Measurements from ENCODE around the gene ZSCAN16. TPM values are rescaled to one million over a fixed set of nuclear protein-coding genes. Genes with fewer than 3 reads are reported as not detected.

The ZSCAN16 gene
- polyA plus RNA-seq, 1 experiment, result 3.2 TPM

DNA sequence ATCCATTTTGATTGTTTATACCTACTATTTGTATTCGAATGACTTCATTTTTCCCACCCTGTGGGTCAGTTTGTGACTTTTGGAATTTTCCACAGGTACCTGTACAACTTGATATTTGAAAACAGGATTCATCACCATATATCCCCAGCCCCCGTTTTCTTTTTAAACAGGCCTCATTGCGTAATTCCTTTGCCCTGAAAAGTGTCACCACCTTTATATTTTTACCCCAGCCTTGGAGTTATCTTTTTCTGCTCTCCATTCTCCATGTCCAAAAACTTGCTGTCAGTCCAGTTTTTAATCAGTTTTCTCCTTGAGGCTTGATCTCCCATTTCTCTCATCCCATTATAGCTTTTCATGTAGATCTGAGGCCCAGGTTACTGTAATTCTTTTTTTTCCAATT is 33.9 kb downstream of the ZSCAN16 start:
- Histone ChIP-seq H3K4me3 (ENCODE audit: low read depth, low read length) (no peak overlapping the region), H3K27me3 (ENCODE audit: control insufficient read depth, insufficient read depth, low read length) (no peaks in the 10 kb centered on the region), H3K9me3 (ENCODE audit: control insufficient read depth, insufficient read depth, low read length) (peaks cover 6% of the 10 kb centered on the region), H3K27ac (ENCODE audit: low read depth, low read length) (no peak overlapping the region)
- ChIA-PET POLR2A (no interaction called here), CTCF (interaction anchor here (1.5 to 2.0 kb wide), 2 partner anchors 53 to 198 kb away, joined by 3 to 7 read pairs; no protein-coding TSS in a partner anchor)
- DNase-seq (ENCODE audit: low read depth, low spot score), result no peak
- TF ChIP-seq, protein P1, sequence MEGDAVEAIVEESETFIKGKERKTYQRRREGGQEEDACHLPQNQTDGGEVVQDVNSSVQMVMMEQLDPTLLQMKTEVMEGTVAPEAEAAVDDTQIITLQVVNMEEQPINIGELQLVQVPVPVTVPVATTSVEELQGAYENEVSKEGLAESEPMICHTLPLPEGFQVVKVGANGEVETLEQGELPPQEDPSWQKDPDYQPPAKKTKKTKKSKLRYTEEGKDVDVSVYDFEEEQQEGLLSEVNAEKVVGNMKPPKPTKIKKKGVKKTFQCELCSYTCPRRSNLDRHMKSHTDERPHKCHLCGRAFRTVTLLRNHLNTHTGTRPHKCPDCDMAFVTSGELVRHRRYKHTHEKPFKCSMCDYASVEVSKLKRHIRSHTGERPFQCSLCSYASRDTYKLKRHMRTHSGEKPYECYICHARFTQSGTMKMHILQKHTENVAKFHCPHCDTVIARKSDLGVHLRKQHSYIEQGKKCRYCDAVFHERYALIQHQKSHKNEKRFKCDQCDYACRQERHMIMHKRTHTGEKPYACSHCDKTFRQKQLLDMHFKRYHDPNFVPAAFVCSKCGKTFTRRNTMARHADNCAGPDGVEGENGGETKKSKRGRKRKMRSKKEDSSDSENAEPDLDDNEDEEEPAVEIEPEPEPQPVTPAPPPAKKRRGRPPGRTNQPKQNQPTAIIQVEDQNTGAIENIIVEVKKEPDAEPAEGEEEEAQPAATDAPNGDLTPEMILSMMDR (IDR thresholded peaks at IDR 0.05; ENCODE audit: low read depth, low read length), result no peak

DNA sequence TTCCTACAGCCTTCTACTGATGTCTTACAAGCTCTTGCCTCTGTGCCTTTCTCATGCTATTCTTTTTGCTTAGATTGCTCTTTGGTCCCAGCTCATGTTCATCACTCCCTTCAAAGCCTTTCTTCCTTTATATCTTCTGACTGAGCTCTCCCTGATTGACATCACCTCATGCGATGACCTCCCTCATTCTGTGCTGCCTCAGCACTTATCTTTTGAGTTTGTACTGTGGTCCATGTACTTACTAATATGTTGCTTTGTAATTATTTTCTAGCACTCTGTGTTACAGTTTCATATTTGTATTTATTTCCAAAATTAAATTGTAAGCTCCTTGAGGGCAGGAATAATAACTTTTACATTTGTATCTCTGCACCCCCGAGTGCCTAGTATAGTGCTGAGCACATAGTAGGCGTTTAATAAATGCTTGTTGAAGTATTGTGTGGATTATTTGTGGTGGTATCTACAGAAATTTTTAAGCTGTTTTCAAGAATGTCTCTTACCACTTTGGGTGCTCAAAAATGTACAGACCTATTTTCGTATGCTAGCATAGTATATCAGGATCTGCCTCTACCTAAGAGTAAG is 34.7 kb downstream of the ZSCAN16 start:
- H3K9me3 ChIP-seq (ENCODE audit: control insufficient read depth, insufficient read depth, low read length), result peaks cover 2% of the 10 kb centered on the region; the same call in 1 of the 2 replicates
- TF ChIP-seq, protein P1 (IDR thresholded peaks at IDR 0.05; ENCODE audit: low read depth, low read length), result no peak
- H3K27me3 ChIP-seq (ENCODE audit: control insufficient read depth, insufficient read depth, low read length), result no peaks in the 10 kb centered on the region
- ChIA-PET POLR2A (no interaction called here), CTCF (interaction anchor here (0.6 to 2.0 kb wide), 4 partner anchors 18 to 294 kb away, joined by 3 to 7 read pairs (median 3); partner anchors contain the start of gene ZKSCAN8)
- H3K27ac ChIP-seq (ENCODE audit: low read depth, low read length), result no peak overlapping the region
- DNase-seq (ENCODE audit: low read depth, low spot score), result no peak
- H3K4me3 ChIP-seq (ENCODE audit: low read depth, low read length), result no peak overlapping the region

- no peak for DNase-seq (ENCODE audit: low read depth, low spot score)
- Histone ChIP-seq H3K27me3 (ENCODE audit: control insufficient read depth, insufficient read depth, low read length) (no peaks in the 10 kb centered on the region), H3K27ac (ENCODE audit: low read depth, low read length) (no peak overlapping the region), H3K9me3 (ENCODE audit: control insufficient read depth, insufficient read depth, low read length) (peaks cover 2% of the 10 kb centered on the region; the same call in 1 of the 2 replicates), H3K4me3 (ENCODE audit: low read depth, low read length) (no peak overlapping the region)
- TF ChIP-seq, protein P1 (IDR thresholded peaks at IDR 0.05; ENCODE audit: low read depth, low read length), result no peak
- CTCF ChIA-PET, result interaction anchor here (2.0 kb wide), 1 partner anchor 196 kb away, joined by 7 read pairs; no protein-coding TSS in a partner anchor
- POLR2A ChIA-PET, result no interaction called here
Measured at GRCh38 chr6:28160233-28160632, 35.8 kb downstream of the ZSCAN16 start.

- peaks cover 2% of the 10 kb centered on the region; the same call in 1 of the 2 replicates for H3K9me3 ChIP-seq (ENCODE audit: control insufficient read depth, insufficient read depth, low read length)
- ChIA-PET POLR2A (interaction anchor here (0.7 to 2.0 kb wide), 8 partner anchors 9 to 194 kb away, joined by 3 to 12 read pairs (median 3); partner anchors contain the start of genes PGBD1 and ZKSCAN8), CTCF (interaction anchor here (0.8 kb wide), 1 partner anchor 194 kb away, joined by 4 read pairs; no protein-coding TSS in a partner anchor)
- DNase-seq (ENCODE audit: low read depth, low spot score), result peak; percentile 53
- TF ChIP-seq, protein P1 (IDR thresholded peaks at IDR 0.05; ENCODE audit: low read depth, low read length), result no peak
- no peaks in the 10 kb centered on the region for H3K27me3 ChIP-seq (ENCODE audit: control insufficient read depth, insufficient read depth, low read length)
- peak overlapping the region; percentile 69 for H3K4me3 ChIP-seq (ENCODE audit: low read depth, low read length)
- peak overlapping the region; percentile 58 for H3K27ac ChIP-seq (ENCODE audit: low read depth, low read length)
Measured at GRCh38 chr6:28161410-28162079, 37.1 kb downstream of the ZSCAN16 start.

GRCh38 chr6:28165563-28165962 is 41.2 kb downstream of the ZSCAN16 start:
- Histone ChIP-seq H3K27me3 (ENCODE audit: control insufficient read depth, insufficient read depth, low read length) (no peaks in the 10 kb centered on the region), H3K9me3 (ENCODE audit: control insufficient read depth, insufficient read depth, low read length) (peaks cover 2% of the 10 kb centered on the region; the same call in 1 of the 2 replicates), H3K27ac (ENCODE audit: low read depth, low read length) (no peak overlapping the region), H3K4me3 (ENCODE audit: low read depth, low read length) (no peak overlapping the region)
- ChIA-PET CTCF (no interaction called here), POLR2A (no interaction called here)
- DNase-seq (ENCODE audit: low read depth, low spot score), result no peak
- TF ChIP-seq, protein P1 (IDR thresholded peaks at IDR 0.05; ENCODE audit: low read depth, low read length), result no peak

All from AG04450 (cell line).